Measurements from ENCODE around the gene KRT84.

Gene KRT84

DNA sequence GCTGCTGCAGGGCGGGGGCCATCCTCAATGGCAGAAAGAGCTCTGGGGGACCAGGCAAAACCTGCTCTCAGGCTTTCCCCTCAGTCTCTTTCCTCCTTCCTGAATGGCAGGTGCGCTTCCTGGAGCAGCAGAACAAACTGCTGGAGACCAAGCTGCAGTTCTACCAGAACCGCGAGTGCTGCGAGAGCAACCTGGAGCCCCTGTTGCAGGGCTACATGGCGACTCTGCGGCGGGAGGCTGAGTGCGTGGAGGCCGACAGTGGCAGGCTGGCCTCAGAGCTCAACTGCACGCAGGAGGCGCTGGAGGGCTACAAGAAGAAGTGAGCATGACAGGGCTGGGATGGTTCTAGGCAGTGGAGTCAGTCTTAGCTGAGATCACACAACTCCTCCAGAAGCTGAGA is 41.3 kb downstream of the KRT84 start:
- Histone ChIP-seq H3K4me2 (no peak overlapping the region; a peak in 1 of 22 replicates), H3K4me3 (no peak overlapping the region), H3K27me3 (no peaks in the 10 kb centered on the region), H3K9me3 (replicated peaks in 1 of 11) (peaks cover 0 to 14% (median 9%) of the 10 kb centered on the region in 11 experiments; a peak in 15 of 22 replicates), H3K4me1 (peaks cover 14 to 36% (median 22%) of the 10 kb centered on the region in 10 experiments; a peak in 19 of 20 replicates), H3K27ac (no peak overlapping the region), H4K20me1 (no peaks in the 10 kb centered on the region), H3K9ac (no peak overlapping the region), H3K36me3 (no peaks in the 10 kb centered on the region)
- TF ChIP-seq Cebpa-rat (IDR thresholded peaks at IDR 0.05) = no peak

DNA sequence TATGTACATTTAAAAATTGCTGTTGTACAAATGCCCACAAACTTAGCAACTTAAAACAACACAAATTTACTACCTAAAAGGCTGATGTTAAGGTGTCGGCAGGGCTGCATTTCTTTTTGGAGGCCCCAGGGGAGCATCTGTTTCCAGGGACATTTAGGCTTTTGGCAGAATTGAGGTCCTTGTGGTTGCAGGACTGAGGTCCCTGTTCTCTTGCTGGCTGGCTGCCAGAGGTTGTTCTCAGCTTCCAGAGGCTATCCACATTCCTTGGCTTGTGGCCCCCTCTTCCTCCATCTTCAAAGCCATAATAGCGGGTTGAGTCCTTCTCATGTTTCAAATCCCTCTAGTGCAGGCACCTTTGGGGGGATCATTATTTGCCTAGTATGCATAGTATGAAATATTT is 41.9 kb downstream of the KRT84 start:
- Histone ChIP-seq H3K4me3 (no peak overlapping the region), H3K4me1 (peaks cover 13 to 31% (median 20%) of the 10 kb centered on the region in 10 experiments; a peak in 19 of 20 replicates), H3K27me3 (no peaks in the 10 kb centered on the region), H3K9me3 (replicated peaks in 1 of 11) (peaks cover 0 to 14% (median 9%) of the 10 kb centered on the region in 11 experiments; a peak in 15 of 22 replicates), H3K9ac (no peak overlapping the region), H3K36me3 (no peaks in the 10 kb centered on the region), H3K27ac (no peak overlapping the region), H3K4me2 (no peak overlapping the region), H4K20me1 (no peaks in the 10 kb centered on the region)
- TF ChIP-seq Cebpa-rat (IDR thresholded peaks at IDR 0.05) = no peak

DNA sequence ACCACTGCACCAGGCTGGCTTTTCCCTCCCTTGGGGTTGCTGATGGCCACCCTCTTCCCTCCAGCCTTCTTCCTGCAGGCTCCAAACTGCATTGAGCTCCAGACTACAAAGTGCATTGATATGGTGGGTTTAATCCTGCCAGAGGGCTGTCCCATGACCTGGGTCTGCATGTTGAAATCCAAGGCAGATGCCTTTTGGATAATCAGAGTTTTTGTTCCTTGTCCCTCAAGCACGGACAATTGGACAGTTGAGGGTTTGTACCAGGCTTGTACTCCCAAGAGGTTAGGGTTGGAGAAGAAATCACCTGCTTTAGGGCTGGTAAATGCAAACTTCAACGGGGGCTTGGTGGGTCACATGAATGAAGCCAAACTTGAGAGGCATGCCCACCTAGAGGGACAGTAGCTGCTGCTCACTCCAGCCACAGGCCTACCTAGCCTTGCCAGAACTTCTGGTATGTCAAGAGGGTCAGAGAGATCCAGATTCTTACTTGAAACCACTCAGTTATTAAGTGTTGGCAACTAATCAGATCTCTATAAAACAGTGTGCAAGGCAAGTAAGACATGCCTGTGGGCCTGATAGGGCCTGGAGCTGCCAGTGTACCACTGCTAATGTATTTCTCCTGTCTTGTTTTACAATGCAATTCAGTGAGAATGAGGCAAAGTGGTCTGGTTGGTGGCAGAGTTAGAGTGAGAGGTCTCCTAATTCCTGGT is 42.5 kb downstream of the KRT84 start:
- Histone ChIP-seq H3K4me2 (no peak overlapping the region), H3K4me1 (peaks cover 13 to 24% (median 20%) of the 10 kb centered on the region in 10 experiments; a peak in 19 of 20 replicates), H3K36me3 (no peaks in the 10 kb centered on the region), H3K4me3 (no peak overlapping the region), H3K27me3 (no peaks in the 10 kb centered on the region), H3K27ac (no peak overlapping the region), H3K9ac (no peak overlapping the region), H4K20me1 (no peaks in the 10 kb centered on the region), H3K9me3 (replicated peaks in 1 of 11) (peaks cover 0 to 14% (median 9%) of the 10 kb centered on the region in 11 experiments; a peak in 15 of 22 replicates)
- no peak for TF ChIP-seq Cebpa-rat (IDR thresholded peaks at IDR 0.05)

DNA sequence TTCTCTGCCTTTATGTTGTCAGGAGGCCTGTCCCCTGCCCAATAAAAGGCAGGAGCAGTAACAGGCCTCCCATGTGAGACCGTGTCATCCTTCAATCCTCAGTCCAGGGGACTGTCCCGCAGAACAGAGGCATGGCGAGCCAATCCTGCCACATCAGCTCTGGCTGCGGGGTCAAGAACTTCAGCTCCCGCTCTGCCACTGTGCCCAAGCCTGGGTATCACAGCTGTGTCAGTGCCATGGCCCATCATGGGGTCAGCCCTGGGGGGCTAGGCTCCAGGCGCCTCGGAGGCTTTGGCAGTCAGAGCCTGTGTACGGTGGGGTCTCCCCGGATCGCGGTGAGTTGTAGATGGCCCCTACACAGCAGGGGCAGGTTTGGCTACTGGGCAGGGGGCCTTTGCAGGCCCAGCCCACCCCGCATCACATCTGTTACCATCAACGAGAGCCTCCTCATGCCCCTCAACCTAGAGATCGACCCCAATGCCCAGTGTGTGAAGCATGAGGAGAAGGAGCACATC is 44.3 kb downstream of the KRT84 start:
- Histone ChIP-seq H4K20me1 (no peaks in the 10 kb centered on the region), H3K4me1 (peaks cover 3 to 8% (median 6%) of the 10 kb centered on the region in 10 experiments; a peak in 19 of 20 replicates), H3K27me3 (no peaks in the 10 kb centered on the region), H3K4me2 (no peak overlapping the region), H3K4me3 (no peak overlapping the region), H3K9ac (no peak overlapping the region), H3K9me3 (replicated peaks in 1 of 11) (peaks cover 13 to 25% (median 20%) of the 10 kb centered on the region in 11 experiments; a peak in 21 of 22 replicates), H3K36me3 (no peaks in the 10 kb centered on the region), H3K27ac (no peak overlapping the region)
- TF ChIP-seq Cebpa-rat (IDR thresholded peaks at IDR 0.05) = no peak

DNA sequence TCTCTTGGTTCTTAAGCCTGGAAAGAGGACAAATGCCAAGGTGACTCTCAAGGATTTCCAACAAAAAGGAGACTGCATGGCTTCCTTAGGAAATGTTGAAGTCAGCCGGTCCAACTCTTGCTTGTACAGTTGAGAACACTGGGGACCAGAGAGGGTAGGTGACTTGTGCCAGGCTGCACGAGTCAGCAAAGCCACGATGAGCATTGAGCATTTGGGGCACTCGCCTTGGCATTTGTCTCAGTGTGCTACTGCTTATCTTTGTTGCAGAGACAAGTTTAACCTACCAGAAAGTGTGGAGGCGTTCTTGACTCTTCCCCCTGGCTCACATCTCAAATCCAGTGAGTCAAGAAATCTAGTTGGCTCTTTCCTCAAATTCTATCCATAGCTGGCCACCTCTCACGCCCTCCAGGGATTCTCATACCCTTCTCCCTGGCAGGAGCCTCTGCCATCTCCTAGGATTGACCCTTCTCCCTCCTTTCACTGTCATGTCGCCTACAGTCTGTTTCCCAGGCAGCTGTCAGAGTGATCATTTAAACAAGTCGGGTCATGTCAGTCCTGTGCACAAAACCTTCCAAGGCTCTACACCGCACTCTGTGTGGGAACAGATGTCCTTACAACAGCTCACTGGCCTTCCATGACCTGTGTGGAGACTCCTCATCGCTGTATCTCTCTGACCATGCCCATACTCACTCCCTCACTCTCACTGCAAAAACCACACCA is 47.1 kb downstream of the KRT84 start:
- Histone ChIP-seq H3K27ac (no peak overlapping the region), H3K4me1 (no peaks in the 10 kb centered on the region), H3K9ac (no peak overlapping the region), H3K27me3 (no peaks in the 10 kb centered on the region), H3K4me3 (no peak overlapping the region), H3K9me3 (replicated peaks in 1 of 11) (peaks cover 16 to 28% (median 23%) of the 10 kb centered on the region in 11 experiments), H3K4me2 (no peak overlapping the region), H3K36me3 (no peaks in the 10 kb centered on the region; a peak in 1 of 22 replicates), H4K20me1 (no peaks in the 10 kb centered on the region)
- TF ChIP-seq Cebpa-rat (IDR thresholded peaks at IDR 0.05) = no peak

GRCh38 chr12:52337054-52337453 is 48.4 kb downstream of the KRT84 start:
- Histone ChIP-seq H3K36me3 (no peaks in the 10 kb centered on the region; a peak in 1 of 22 replicates), H3K9ac (no peak overlapping the region), H3K9me3 (replicated peaks in 1 of 11) (peaks cover 14 to 25% (median 20%) of the 10 kb centered on the region in 11 experiments), H3K4me3 (no peak overlapping the region), H3K4me1 (no peaks in the 10 kb centered on the region), H4K20me1 (no peaks in the 10 kb centered on the region), H3K4me2 (no peak overlapping the region), H3K27me3 (no peaks in the 10 kb centered on the region), H3K27ac (no peak overlapping the region)
- TF ChIP-seq Cebpa-rat (IDR thresholded peaks at IDR 0.05) = no peak

- H3K27ac ChIP-seq = no peak overlapping the region
- no peaks in the 10 kb centered on the region for H4K20me1 ChIP-seq
- H3K36me3 ChIP-seq = no peaks in the 10 kb centered on the region; a peak in 1 of 22 replicates
- H3K4me3 ChIP-seq = no peak overlapping the region
- no peak overlapping the region for H3K4me2 ChIP-seq
- no peaks in the 10 kb centered on the region for H3K27me3 ChIP-seq
- H3K9me3 ChIP-seq (replicated peaks in 1 of 11) = peaks cover 14 to 25% (median 20%) of the 10 kb centered on the region in 11 experiments
- TF ChIP-seq Cebpa-rat (IDR thresholded peaks at IDR 0.05) = no peak
- H3K4me1 ChIP-seq = no peaks in the 10 kb centered on the region
- no peak overlapping the region for H3K9ac ChIP-seq
These were observed 48.8 kb downstream of the KRT84 start for GRCh38 chr12:52336641-52337040.

GRCh38 chr12:52335598-52336262 is 49.7 kb downstream of the KRT84 start:
- no peak overlapping the region for H3K4me2 ChIP-seq
- TF ChIP-seq Cebpa-rat (IDR thresholded peaks at IDR 0.05) = no peak
- H3K4me3 ChIP-seq = no peak overlapping the region
- no peaks in the 10 kb centered on the region for H3K27me3 ChIP-seq
- no peak overlapping the region for H3K9ac ChIP-seq
- H3K9me3 ChIP-seq (replicated peaks in 1 of 11) = peaks cover 14 to 25% (median 20%) of the 10 kb centered on the region in 11 experiments
- no peaks in the 10 kb centered on the region for H4K20me1 ChIP-seq
- no peaks in the 10 kb centered on the region for H3K4me1 ChIP-seq
- no peaks in the 10 kb centered on the region; a peak in 1 of 22 replicates for H3K36me3 ChIP-seq
- no peak overlapping the region for H3K27ac ChIP-seq

GRCh38 chr12:52334185-52334584 is 51.3 kb downstream of the KRT84 start:
- H3K27ac ChIP-seq = no peak overlapping the region
- no peak overlapping the region for H3K4me2 ChIP-seq
- H3K9ac ChIP-seq = no peak overlapping the region
- H3K36me3 ChIP-seq = no peaks in the 10 kb centered on the region; a peak in 1 of 22 replicates
- H3K4me1 ChIP-seq = peaks cover 0 to 6% (median 0%) of the 10 kb centered on the region in 10 experiments; a peak in 3 of 20 replicates
- no peaks in the 10 kb centered on the region for H3K27me3 ChIP-seq
- no peaks in the 10 kb centered on the region for H4K20me1 ChIP-seq
- peaks cover 14 to 25% (median 20%) of the 10 kb centered on the region in 11 experiments for H3K9me3 ChIP-seq (replicated peaks in 1 of 11)
- H3K4me3 ChIP-seq = no peak overlapping the region
- no peak for TF ChIP-seq Cebpa-rat (IDR thresholded peaks at IDR 0.05)
